Astrocyte (in vitro differentiated cells and primary cell): ENCODE data around the gene LIMK2. TPM values are rescaled to one million over a fixed set of nuclear protein-coding genes. Genes with fewer than 3 reads are reported as not detected.

Source experiments
- DNase-seq: peaks from one replicate; pipeline ENCODE4 v3.0.0-alpha.2; 2010; ENCODE audit warnings: low read depth
- FAIRE-seq: peaks from 2 replicates; lab custom pipeline; 2011; peaks lifted over from hg19 to GRCh38; lab: Jason Lieb, UNC
- H2AFZ ChIP-seq: 2 replicates; pipeline ENCODE4 v1.6.0; 2012; ENCODE audit warnings: low read depth, low read length, inconsistent platforms
- H3K27ac ChIP-seq: 2 replicates; pipeline ENCODE4 v1.5.1; 2011; ENCODE audit warnings: low read depth, low read length, inconsistent platforms
- H3K27me3 ChIP-seq: 2 replicates; pipeline ENCODE4 v1.6.0; 2011; ENCODE audit warnings: low read length, inconsistent platforms; ENCODE audit not compliant: insufficient read depth
- H3K36me3 ChIP-seq: 2 replicates; pipeline ENCODE4 v1.5.1; 2011; ENCODE audit warnings: low read length, inconsistent platforms; ENCODE audit not compliant: insufficient read depth
- H3K4me1 ChIP-seq: 2 replicates; pipeline ENCODE4 v1.5.1; 2011; ENCODE audit warnings: low read length, inconsistent platforms; ENCODE audit not compliant: insufficient read depth
- H3K4me2 ChIP-seq: 2 replicates; pipeline ENCODE4 v1.6.0; 2012; ENCODE audit warnings: low read length, inconsistent platforms
- H3K4me3 ChIP-seq: 2 replicates; pipeline ENCODE4 v1.5.1; 2011; ENCODE audit warnings: low read depth, mild to moderate bottlenecking, low read length, inconsistent platforms; ENCODE audit not compliant: insufficient read depth
- H3K79me2 ChIP-seq: 2 replicates; pipeline ENCODE4 v1.6.0; 2012; ENCODE audit warnings: mild to moderate bottlenecking, low read length, inconsistent platforms; ENCODE audit not compliant: insufficient read depth
- H3K9ac ChIP-seq: 2 replicates; pipeline ENCODE4 v1.6.0; 2012; ENCODE audit warnings: mild to moderate bottlenecking, low read length, inconsistent platforms
- H3K9me3 ChIP-seq: 2 replicates; pipeline ENCODE4 v1.5.1; 2012; ENCODE audit warnings: low read depth, mild to moderate bottlenecking, low read length, inconsistent platforms; ENCODE audit not compliant: insufficient read depth
- H4K20me1 ChIP-seq: 2 replicates; pipeline ENCODE4 v1.6.0; 2012; ENCODE audit warnings: low read length, inconsistent platforms; ENCODE audit not compliant: insufficient read depth
- H3K27ac Mint-ChIP-seq: one replicate; pipeline ENCODE4 v1.8.0; 2021; ENCODE audit warnings: mild to moderate bottlenecking, mixed read lengths; ENCODE audit not compliant: unreplicated experiment
- H3K27me3 Mint-ChIP-seq: one replicate; pipeline ENCODE4 v1.8.0; 2021; ENCODE audit warnings: low read depth, mixed read lengths; ENCODE audit not compliant: unreplicated experiment
- H3K36me3 Mint-ChIP-seq: one replicate; pipeline ENCODE4 v1.8.0; 2021; ENCODE audit warnings: low read depth, mixed read lengths; ENCODE audit not compliant: unreplicated experiment
- H3K4me1 Mint-ChIP-seq: one replicate; pipeline ENCODE4 v1.8.0; 2021; ENCODE audit warnings: low read depth, mixed read lengths; ENCODE audit not compliant: unreplicated experiment
- H3K4me3 Mint-ChIP-seq: one replicate; pipeline ENCODE4 v1.8.0; 2021; ENCODE audit warnings: mild to moderate bottlenecking, moderate library complexity, mixed read lengths; ENCODE audit not compliant: unreplicated experiment
- H3K9me3 Mint-ChIP-seq: one replicate; pipeline ENCODE4 v1.8.0; 2021; ENCODE audit warnings: mild to moderate bottlenecking, mixed read lengths; ENCODE audit not compliant: unreplicated experiment
- CTCF ChIP-seq: IDR thresholded peaks from 2 replicates; pipeline ENCODE4 v1.5.1; 2011; ENCODE audit warnings: low read depth, mild to moderate bottlenecking, inconsistent platforms, low read length, moderate library complexity; ENCODE audit not compliant: insufficient read depth
- EZH2 ChIP-seq: IDR thresholded peaks from 2 replicates; pipeline ENCODE4 v1.6.1; 2012; ENCODE audit warnings: mild to moderate bottlenecking, low read length, inconsistent platforms; ENCODE audit not compliant: insufficient read depth
- total RNA-seq: library from RNA; stranded (reverse); gene quantifications from 2 replicates; pipeline ENCODE4 v1.2.1, GENCODE V29; 2021

Gene LIMK2
- total RNA-seq, 1 donor from 2014 or later = 128 TPM

DNA sequence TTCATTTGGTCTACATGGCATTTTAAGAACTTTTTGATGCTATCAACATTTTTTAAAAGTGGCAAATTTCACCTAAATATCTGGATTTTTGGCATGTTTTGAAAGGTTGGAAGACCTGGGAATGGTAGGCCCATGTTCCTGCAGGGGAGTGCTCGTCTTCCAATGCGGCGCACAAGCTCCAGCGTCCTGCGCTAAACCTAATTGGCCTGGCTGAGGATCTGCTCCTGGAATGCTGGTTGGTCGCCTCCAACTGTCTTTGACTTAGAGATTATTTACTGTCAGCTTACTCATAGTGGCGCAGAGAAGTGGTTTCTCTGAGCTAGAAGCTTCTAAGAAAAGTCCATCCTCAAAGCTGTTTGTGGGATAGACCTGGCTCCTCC is 626 bp upstream of the LIMK2 start:
- no peak for DNase-seq
- Histone ChIP-seq H3K27me3 (no peaks in the 10 kb centered on the region), H3K4me3 (peak overlapping the region; percentile 49)

DNA sequence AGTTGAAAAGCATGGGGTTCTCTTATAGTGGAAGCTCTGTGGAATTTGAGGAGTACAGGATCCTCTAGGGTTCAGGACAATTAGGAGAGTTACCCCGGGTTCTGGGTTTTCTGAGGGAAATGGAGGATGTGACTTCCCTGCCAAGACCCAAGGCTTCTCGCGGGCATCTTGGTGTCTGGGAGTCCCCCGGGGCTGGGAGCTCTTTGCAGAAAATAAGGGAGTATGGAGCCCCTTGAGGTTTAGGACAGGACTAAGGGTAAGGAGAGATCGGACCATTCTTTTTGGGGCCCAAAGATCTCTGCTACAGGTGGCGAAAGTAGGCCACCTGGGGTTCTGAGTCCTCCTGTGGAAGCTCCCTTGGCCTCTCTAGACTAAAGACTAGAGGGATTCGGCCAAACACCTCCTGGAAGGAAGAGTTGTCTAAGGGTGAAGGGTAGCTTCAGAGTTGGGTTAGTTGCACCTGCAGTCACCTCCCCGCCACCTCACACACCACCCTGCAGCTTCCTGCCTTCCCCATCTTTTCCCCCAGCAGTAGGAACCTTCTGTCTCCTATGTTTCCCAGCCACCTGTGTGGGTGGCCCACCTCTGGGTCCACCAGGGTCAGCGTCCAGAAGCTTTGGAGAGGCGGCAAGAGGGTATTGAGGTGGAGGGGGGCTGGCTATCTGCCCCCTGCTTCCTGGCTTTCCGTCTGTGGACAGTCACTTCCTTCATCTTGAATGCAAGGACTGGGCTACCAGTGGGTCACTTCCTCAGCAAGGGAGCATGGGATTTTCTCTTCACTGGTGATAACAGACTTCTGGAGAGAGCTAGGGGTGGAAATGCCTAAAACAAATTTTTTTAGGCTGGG is 908 bp downstream of the LIMK2 start:
- Histone ChIP-seq H3K4me2 (peak overlapping the region; percentile 94), H3K4me3 (peak overlapping the region; percentile 79), H3K9me3 (no peaks in the 10 kb centered on the region), H3K4me1 (peaks cover 11% of the 10 kb centered on the region), H3K9ac (peak overlapping the region; percentile 87), H3K27ac (no peak overlapping the region), H4K20me1 (peaks cover 3% of the 10 kb centered on the region), H3K79me2 (peaks cover 13% of the 10 kb centered on the region), H3K36me3 (no peaks in the 10 kb centered on the region), H3K27me3 (no peaks in the 10 kb centered on the region), H2AFZ (peak overlapping the region; percentile 86)
- FAIRE-seq = no peak
- Mint-ChIP-seq H3K27ac (no peak overlapping the region), H3K9me3 (no peaks in the 10 kb centered on the region), H3K4me1 (peaks cover 6% of the 10 kb centered on the region), H3K27me3 (no peaks in the 10 kb centered on the region), H3K4me3 (peak overlapping the region; percentile 89), H3K36me3 (peaks cover 5% of the 10 kb centered on the region)
- TF ChIP-seq CTCF (no peak), EZH2 (no peak)
- no peak for DNase-seq

More for the DNA sequence above, 626 bp upstream of the LIMK2 start:
- Histone ChIP-seq H3K4me1 (peaks cover 10% of the 10 kb centered on the region), H3K9me3 (no peaks in the 10 kb centered on the region), H2AFZ (peak overlapping the region; percentile 59), H3K4me2 (peak overlapping the region; percentile 94), H4K20me1 (no peaks in the 10 kb centered on the region), H3K36me3 (no peaks in the 10 kb centered on the region), H3K27ac (no peak overlapping the region), H3K9ac (peak overlapping the region; percentile 49), H3K79me2 (peaks cover 13% of the 10 kb centered on the region)
- no peak for FAIRE-seq
- Mint-ChIP-seq H3K36me3 (peaks cover 5% of the 10 kb centered on the region), H3K9me3 (no peaks in the 10 kb centered on the region), H3K4me1 (peaks cover 7% of the 10 kb centered on the region), H3K27me3 (no peaks in the 10 kb centered on the region), H3K4me3 (peak overlapping the region; percentile 89), H3K27ac (no peak overlapping the region)
- TF ChIP-seq EZH2 (no peak), CTCF (no peak)

DNA sequence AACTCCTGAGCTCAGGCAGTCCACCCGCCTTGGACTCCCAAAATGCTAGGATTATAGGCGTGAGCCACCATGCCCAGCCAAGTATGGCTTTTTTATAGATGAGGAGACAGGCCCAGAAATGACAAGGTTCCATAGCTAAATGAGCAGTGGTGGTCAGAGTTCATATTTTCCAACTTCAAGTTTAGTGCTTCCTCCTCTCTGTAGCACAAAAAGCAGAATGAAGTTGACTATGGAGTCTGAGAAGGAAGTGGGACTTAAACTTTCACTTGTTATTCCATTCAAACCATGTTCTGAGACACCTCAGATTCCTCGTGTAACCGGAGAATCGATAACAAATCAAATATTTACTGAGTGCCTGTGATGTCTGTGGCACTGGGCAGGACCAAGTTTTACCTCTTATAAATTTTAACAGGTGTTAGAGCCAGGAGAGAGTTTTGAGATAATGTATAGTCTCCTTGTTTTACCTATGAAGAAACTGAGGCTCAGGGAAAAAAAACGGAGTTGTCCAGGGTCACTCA is 3.0 kb downstream of the LIMK2 start:
- H3K27me3 Mint-ChIP-seq = no peaks in the 10 kb centered on the region

More for the DNA sequence above, 3.0 kb downstream of the LIMK2 start:
- Mint-ChIP-seq H3K9me3 (no peaks in the 10 kb centered on the region), H3K27ac (no peak overlapping the region), H3K4me3 (no peak overlapping the region), H3K36me3 (peaks cover 7% of the 10 kb centered on the region), H3K4me1 (peaks cover 15% of the 10 kb centered on the region)
- no peak overlapping the region for H3K4me3 ChIP-seq
- FAIRE-seq (no peak), DNase-seq (no peak)
- H3K4me1 ChIP-seq = peaks cover 14% of the 10 kb centered on the region
- H4K20me1 ChIP-seq = peaks cover 3% of the 10 kb centered on the region
- no peak for TF ChIP-seq CTCF
- TF ChIP-seq EZH2 = no peak
- no peak overlapping the region for H3K27ac ChIP-seq
- H3K9me3 ChIP-seq = no peaks in the 10 kb centered on the region
- no peaks in the 10 kb centered on the region for H3K27me3 ChIP-seq
- H3K36me3 ChIP-seq = no peaks in the 10 kb centered on the region
- H3K4me2 ChIP-seq = no peak overlapping the region
- peaks cover 13% of the 10 kb centered on the region for H3K79me2 ChIP-seq
- no peak overlapping the region for H3K9ac ChIP-seq
- H2AFZ ChIP-seq = no peak overlapping the region
